Hepatocyte (in vitro differentiated cells): ENCODE results near the gene TMEM255B. TPM values are rescaled to one million over a fixed set of nuclear protein-coding genes. Genes with fewer than 3 reads are reported as not detected.

Experiments used
- DNase-seq: peaks from one replicate; pipeline ENCODE4 v3.0.0-alpha.2; 2016; ENCODE audit warnings: low spot score
- H2AFZ ChIP-seq: fragments of 200-600 bp; sonication (generic); 2 replicates; pipeline ENCODE4 v1.6.0; 2016; ENCODE audit warnings: antibody characterized with exemption, mild to moderate bottlenecking
- H3K27ac ChIP-seq: fragments of 200-600 bp; sonication (generic); 2 replicates; pipeline ENCODE4 v1.5.1; 2016; ENCODE audit warnings: mild to moderate bottlenecking
- H3K27me3 ChIP-seq: fragments of 200-600 bp; sonication (generic); 2 replicates; pipeline ENCODE4 v1.6.1; 2016
- H3K36me3 ChIP-seq: fragments of 200-600 bp; sonication (generic); replicated peaks from 2 replicates; pipeline ENCODE4 v1.5.1; 2016; ENCODE audit warnings: low read depth; ENCODE audit not compliant: insufficient read depth
- H3K4me1 ChIP-seq: fragments of 200-600 bp; sonication (generic); 2 replicates; pipeline ENCODE4 v1.5.1; 2016; ENCODE audit warnings: mild to moderate bottlenecking, moderate library complexity; ENCODE audit not compliant: insufficient read depth
- H3K4me2 ChIP-seq: fragments of 200-600 bp; sonication (generic); 2 replicates; pipeline ENCODE4 v1.6.0; 2016
- H3K4me3 ChIP-seq: fragments of 200-600 bp; sonication (generic); 2 replicates; pipeline ENCODE4 v1.5.1; 2016; ENCODE audit warnings: mild to moderate bottlenecking
- H3K79me2 ChIP-seq: fragments of 200-600 bp; sonication (generic); 2 replicates; pipeline ENCODE4 v1.6.0; 2017; ENCODE audit warnings: mild to moderate bottlenecking
- H3K9me2 ChIP-seq: fragments of 200-600 bp; sonication (generic); replicated peaks from 2 replicates; pipeline ENCODE4 v1.6.0; 2017; ENCODE audit warnings: mild to moderate bottlenecking; ENCODE audit not compliant: insufficient read depth
- H3K9me3 ChIP-seq: fragments of 200-600 bp; sonication (generic); 2 replicates; pipeline ENCODE4 v1.5.1; 2016; ENCODE audit warnings: low read depth, mild to moderate bottlenecking
- H4K20me1 ChIP-seq: fragments of 200-600 bp; sonication (generic); 2 replicates; pipeline ENCODE4 v1.6.0; 2016; ENCODE audit warnings: mild to moderate bottlenecking; ENCODE audit not compliant: insufficient read depth, poor library complexity, severe bottlenecking
- EZH2 ChIP-seq: fragments of 200-600 bp; sonication (generic); IDR thresholded peaks from 2 replicates; pipeline ENCODE4 v1.6.1; 2016; ENCODE audit warnings: antibody characterized with exemption, mild to moderate bottlenecking, borderline replicate concordance
- EZH2phosphoT487 ChIP-seq: fragments of 200-600 bp; sonication (generic); IDR thresholded peaks from one replicate; pipeline ENCODE4 v1.6.1; 2018; ENCODE audit warnings: antibody characterized with exemption, mild to moderate bottlenecking, low read depth, moderate library complexity; ENCODE audit not compliant: unreplicated experiment, severe bottlenecking
- WGBS: methylation state at CpG from one replicate; pipeline ENCODE4 v1.1.6; 2016; ENCODE audit warnings: low lambda C conversion rate; ENCODE audit errors: missing lambda C conversion rate; 5-methylcytosine and 5-hydroxymethylcytosine counted together
- polyA plus RNA-seq: library from polyadenylated mRNA; unstranded; fragments of >200 nt; fragmentation: Nextera tagmentation; extraction: Ambion mirVana; gene quantifications from 2 replicates; pipeline ENCODE4 v1.2.1, GENCODE V29; 2016
- total RNA-seq: library from RNA; depleted of rRNA; stranded (reverse); fragments of >200 nt; gene quantifications from 2 replicates; pipeline ENCODE4 v1.2.3, GENCODE V29; 2014
- TF ChIP-seq, protein P1 (sequence below): fragments of 200-600 bp; sonication (generic); IDR thresholded peaks from 2 replicates; pipeline ENCODE4 v1.5.1; 2016; ENCODE audit warnings: antibody characterized with exemption, mild to moderate bottlenecking; ENCODE audit not compliant: poor library complexity

TMEM255B gene
- total and polyA plus RNA-seq, 2 experiments from 2014 or later: 0.10 to 4.0 TPM

- Histone ChIP-seq H2AFZ (no peak overlapping the region), H3K9me3 (no peaks in the 10 kb centered on the region), H3K4me3 (no peak overlapping the region), H3K36me3 (no peaks in the 10 kb centered on the region), H4K20me1 (no peaks in the 10 kb centered on the region), H3K9me2 (no peaks in the 10 kb centered on the region), H3K27me3 (peaks cover 10% of the 10 kb centered on the region), H3K4me2 (no peak overlapping the region), H3K27ac (no peak overlapping the region), H3K79me2 (no peaks in the 10 kb centered on the region), H3K4me1 (no peaks in the 10 kb centered on the region)
- TF ChIP-seq, protein P1, sequence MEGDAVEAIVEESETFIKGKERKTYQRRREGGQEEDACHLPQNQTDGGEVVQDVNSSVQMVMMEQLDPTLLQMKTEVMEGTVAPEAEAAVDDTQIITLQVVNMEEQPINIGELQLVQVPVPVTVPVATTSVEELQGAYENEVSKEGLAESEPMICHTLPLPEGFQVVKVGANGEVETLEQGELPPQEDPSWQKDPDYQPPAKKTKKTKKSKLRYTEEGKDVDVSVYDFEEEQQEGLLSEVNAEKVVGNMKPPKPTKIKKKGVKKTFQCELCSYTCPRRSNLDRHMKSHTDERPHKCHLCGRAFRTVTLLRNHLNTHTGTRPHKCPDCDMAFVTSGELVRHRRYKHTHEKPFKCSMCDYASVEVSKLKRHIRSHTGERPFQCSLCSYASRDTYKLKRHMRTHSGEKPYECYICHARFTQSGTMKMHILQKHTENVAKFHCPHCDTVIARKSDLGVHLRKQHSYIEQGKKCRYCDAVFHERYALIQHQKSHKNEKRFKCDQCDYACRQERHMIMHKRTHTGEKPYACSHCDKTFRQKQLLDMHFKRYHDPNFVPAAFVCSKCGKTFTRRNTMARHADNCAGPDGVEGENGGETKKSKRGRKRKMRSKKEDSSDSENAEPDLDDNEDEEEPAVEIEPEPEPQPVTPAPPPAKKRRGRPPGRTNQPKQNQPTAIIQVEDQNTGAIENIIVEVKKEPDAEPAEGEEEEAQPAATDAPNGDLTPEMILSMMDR: no peak
- no peak for TF ChIP-seq EZH2phosphoT487
- TF ChIP-seq EZH2: no peak
- DNase-seq: no peak
- 88% methylated on average over 12 of the region's 12 CpGs for WGBS
Measured at GRCh38 chr13:113783200-113783881, 24.3 kb downstream of the TMEM255B start.

DNA sequence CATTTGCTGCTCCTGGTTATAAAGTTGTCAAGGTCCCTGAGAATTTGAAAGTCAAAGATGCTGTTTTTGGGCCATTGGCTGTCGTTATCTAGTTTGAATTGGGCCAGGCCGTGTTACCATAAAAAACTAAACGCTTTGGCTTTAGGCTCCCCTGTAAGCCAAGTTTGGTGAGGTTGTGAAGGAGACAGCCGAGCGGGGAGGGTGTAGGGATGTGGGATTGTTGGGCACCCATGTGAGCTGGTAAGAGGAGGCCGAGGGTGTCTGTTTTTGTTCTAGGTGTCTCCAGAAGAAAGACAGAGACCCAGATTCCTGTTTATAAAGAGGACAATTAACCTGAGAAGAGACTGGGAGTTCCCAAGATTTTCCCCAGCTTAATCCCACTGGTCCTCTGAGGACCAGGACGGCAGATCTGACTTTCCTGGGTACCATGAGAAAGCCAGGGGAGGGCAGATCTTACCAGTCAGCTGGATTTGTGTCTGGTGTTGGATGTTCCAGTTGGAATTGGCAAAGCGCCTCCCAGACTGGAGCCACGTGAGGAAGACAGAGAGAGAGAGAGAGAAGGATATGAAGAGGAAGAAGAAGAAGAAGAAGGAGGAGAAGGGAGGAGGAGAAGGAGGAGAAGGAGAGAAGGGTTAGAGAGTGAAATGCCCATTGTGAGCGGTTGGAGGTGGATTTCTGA lies 25.1 kb downstream of the TMEM255B start:
- no peaks in the 10 kb centered on the region for H3K9me3 ChIP-seq
- peaks cover 6% of the 10 kb centered on the region for H3K27me3 ChIP-seq
- no peaks in the 10 kb centered on the region for H3K4me1 ChIP-seq
- no peak overlapping the region for H3K27ac ChIP-seq
- TF ChIP-seq EZH2phosphoT487 (no peak), EZH2 (no peak)
- TF ChIP-seq, protein P1: no peak
- no peaks in the 10 kb centered on the region for H3K79me2 ChIP-seq
- no peak overlapping the region for H3K4me2 ChIP-seq
- 84% methylated on average over 10 of the region's 10 CpGs for WGBS
- no peak for DNase-seq
- no peak overlapping the region for H3K4me3 ChIP-seq
- H4K20me1 ChIP-seq: no peaks in the 10 kb centered on the region
- H3K9me2 ChIP-seq: no peaks in the 10 kb centered on the region
- H3K36me3 ChIP-seq: no peaks in the 10 kb centered on the region
- no peak overlapping the region for H2AFZ ChIP-seq

DNA sequence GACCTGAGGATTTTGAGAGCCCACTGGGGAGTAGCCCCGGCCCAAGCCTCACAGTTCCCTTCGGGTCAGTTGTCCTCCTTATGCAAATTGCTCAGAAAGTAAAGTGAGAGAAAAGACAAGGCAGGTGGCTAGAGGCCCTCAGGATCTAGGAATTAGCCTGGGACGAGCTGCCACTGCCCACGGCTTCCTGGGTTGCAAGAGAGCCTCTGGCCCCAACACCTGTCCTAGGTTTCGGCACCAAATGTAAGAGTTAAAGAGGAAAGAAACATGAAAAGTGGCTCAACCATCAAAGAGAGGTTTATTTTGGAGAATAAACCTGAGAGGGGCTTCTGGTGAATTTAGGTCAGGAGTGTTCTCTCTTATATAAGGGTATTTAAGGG lies 25.6 kb downstream of the TMEM255B start:
- no peak overlapping the region for H3K27ac ChIP-seq
- no peaks in the 10 kb centered on the region for H3K4me1 ChIP-seq
- DNase-seq: no peak
- H3K9me2 ChIP-seq: no peaks in the 10 kb centered on the region
- H3K27me3 ChIP-seq: peaks cover 6% of the 10 kb centered on the region
- no peaks in the 10 kb centered on the region for H3K9me3 ChIP-seq
- no peaks in the 10 kb centered on the region for H3K36me3 ChIP-seq
- 81% methylated on average over 5 of the region's 5 CpGs for WGBS
- no peak overlapping the region for H2AFZ ChIP-seq
- H3K4me2 ChIP-seq: no peak overlapping the region
- H3K4me3 ChIP-seq: no peak overlapping the region
- H3K79me2 ChIP-seq: no peaks in the 10 kb centered on the region
- TF ChIP-seq, protein P1: no peak
- TF ChIP-seq EZH2phosphoT487 (no peak), EZH2 (no peak)
- H4K20me1 ChIP-seq: no peaks in the 10 kb centered on the region
